NCI-H1436 treated with DMSO at 0.1 percent for 48 hours (cell line): Measurements from ENCODE around the gene KHK.

ENCODE experiments used
- DNase-seq: peaks from one replicate; lab custom pipeline; 2025; lab: John Stamatoyannopoulos, UW

KHK gene

GRCh38 chr2:27081984-27082772, 4.4 kb upstream of the KHK start:
- no peak for DNase-seq

GRCh38 chr2:27082773-27083409, 3.7 kb upstream of the KHK start:
- no peak for DNase-seq

DNA sequence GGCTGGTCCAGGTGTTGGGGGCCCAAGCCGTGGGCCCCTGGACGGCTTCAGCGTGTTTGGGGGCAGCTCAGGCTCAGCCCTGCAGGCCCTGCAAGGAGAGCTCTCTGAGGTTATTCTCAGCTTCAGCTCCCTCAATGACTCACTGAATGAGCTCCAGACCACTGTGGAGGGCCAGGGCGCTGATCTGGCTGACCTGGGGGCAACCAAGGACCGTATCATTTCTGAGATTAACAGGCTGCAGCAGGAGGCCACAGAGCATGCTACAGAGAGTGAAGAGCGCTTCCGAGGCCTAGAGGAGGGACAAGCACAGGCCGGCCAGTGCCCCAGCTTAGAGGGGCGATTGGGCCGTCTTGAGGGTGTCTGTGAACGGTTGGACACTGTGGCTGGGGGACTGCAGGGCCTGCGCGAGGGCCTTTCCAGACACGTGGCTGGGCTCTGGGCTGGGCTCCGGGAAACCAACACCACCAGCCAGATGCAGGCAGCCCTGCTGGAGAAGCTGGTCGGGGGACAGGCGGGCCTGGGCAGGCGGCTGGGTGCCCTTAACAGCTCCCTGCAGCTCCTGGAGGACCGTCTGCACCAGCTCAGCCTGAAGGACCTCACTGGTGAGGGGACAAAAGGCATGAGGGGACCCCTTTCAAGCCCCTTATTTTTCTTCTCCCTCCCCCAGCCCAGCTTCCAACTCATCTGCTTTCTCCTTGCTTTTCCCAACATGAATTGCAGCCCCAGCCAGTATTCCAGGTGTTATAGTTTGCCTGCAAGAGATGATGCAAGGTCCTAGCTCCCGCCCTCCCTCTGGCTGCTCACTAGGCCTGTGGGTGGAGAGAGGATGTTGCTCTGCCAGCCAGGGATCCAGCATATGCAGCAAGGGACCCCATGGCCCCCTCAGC, 2.9 kb upstream of the KHK start:
- DNase-seq = no peak

- DNase-seq = no peak
These were observed 2.1 kb upstream of the KHK start for GRCh38 chr2:27084297-27085061.

GRCh38 chr2:27085062-27085672, 1.4 kb upstream of the KHK start:
- DNase-seq = no peak

DNA sequence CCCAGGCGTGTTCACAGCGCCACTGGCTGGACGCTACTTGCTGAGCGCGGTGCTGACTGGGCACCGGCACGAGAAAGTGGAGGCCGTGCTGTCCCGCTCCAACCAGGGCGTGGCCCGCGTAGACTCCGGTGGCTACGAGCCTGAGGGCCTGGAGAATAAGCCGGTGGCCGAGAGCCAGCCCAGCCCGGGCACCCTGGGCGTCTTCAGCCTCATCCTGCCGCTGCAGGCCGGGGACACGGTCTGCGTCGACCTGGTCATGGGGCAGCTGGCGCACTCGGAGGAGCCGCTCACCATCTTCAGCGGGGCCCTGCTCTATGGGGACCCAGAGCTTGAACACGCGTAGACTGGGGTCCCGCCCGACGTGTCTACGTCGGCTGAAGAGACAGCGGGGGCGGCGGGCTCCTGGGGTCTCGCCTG, 891 bp upstream of the KHK start:
- DNase-seq = no peak

DNA sequence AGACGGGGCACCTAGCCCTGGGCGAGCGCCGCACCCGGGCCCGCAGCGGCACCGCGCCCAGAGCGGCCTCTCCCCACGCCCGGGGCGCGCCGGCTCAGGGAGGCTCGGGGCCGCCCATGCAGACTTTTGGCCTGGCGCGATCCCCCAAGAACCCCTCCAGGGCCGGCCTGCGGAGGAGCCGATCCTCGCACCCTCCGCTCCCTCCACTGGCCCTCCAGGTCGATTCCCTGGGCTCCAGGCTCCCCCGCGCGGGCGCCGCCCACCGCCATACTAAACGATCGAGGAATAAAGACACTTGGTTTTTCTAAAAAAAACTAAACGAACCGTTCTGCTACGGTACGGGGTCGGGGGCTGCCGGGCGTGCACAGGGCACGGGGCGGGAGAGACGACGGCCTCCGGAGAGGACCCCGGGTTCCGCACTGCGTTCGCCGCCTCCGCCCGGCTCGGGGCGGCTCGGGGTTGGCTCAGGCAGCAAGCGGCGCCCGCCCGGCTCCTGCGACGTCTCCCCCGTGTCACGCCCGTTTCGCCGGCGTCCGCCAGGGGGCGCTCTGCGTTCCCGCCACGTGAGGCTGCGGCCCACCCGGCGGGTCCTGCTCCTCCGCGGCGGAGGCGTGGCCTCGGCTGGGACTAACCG, 365 bp upstream of the KHK start:
- DNase-seq = peak; percentile 45

DNA sequence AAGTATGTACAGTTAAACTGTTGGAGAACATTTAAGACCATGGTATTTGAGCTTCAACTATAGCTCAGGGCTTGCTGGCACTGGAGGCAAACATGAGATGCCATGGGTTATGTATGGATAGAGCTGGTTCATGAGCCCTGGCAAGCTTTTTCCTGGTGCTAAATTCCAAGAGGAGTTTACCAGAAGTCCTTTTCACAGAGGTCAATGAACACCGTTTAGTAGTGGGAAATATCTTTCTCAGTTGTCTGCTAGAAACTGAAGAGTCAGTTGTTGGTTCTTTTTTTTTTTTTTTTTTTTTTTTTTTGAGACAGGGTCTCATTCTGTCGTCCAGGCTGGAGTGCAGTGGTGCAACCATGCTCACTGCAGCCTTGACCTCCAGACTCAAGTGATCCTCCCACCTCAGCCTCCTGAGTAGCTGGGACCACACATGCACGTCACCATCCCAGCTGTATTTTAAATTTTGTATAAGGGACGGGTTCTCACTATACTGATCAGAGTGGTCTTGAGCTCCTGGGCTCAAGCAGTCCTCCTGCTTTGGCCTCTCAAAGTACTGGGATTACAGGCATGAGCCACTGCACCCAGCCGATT, 1.3 kb downstream of the KHK start:
- no peak for DNase-seq

DNA sequence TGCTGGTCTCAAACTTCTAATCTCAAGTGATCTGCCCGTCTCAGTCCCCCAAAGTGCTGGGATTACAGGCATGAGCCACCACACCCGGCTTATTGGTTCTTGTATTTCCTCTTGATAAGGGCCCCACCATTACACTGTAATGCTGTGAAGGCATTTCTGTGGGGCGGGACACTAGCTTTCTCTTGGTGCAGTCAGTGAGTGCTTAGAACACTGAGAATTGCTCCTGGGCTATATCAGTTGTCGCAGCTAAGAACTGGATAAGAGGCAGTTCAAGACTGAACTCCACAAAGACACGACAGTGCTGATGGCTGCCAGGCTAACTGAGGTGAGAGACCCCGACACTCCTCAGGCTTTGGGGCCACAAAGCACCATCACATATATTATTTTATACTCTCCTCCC, 2.1 kb downstream of the KHK start:
- DNase-seq = no peak

GRCh38 chr2:27089111-27089954, 2.8 kb downstream of the KHK start:
- no peak for DNase-seq

GRCh38 chr2:27091746-27092695, 5.4 kb downstream of the KHK start:
- no peak for DNase-seq

DNA sequence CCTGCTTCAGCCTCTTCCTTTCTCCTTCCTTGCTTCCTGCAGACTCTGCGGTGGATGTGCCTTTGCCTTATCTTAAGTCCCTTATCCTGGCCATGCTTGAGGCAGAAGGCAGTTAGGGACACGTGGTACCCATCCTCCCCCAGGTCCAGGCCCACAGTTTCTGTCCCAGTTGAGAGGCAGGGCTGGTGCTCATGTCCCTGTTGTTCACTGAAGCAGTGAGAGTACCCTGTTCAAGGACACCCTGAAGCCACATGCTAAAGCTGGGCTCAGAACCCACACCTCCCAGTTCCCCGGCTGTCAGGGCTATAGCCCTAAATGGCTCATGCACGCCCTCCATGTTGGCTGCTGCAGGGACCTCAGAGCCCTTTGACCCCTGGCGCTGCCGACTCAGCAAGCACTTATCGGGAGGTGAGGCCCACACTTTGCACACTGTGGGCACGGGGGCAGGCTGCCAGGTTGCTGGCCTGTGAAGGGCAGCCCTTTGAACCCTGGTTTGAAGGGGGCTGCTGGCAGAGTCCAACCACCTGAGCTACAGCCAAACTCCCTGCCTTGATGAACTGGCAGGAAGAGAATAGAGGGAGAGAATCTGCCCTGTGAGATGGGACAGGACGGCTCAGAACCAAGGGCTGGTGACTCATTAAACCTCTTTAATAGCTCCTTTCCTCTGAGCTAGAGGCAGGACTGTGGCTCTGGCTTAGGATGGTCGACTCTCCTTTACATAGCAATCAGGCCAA, 6.3 kb downstream of the KHK start:
- no peak for DNase-seq

GRCh38 chr2:27093430-27094352, 7.1 kb downstream of the KHK start:
- no peak for DNase-seq

GRCh38 chr2:27094353-27094984, 7.9 kb downstream of the KHK start:
- no peak for DNase-seq

- DNase-seq = no peak
These were observed 8.8 kb downstream of the KHK start for GRCh38 chr2:27095427-27095744.
